Lung (tissue), 12 donors: ENCODE measurements around the gene NCOA1. TPM values are rescaled to one million over a fixed set of nuclear protein-coding genes. Genes with fewer than 3 reads are reported as not detected.

Experiments
- ATAC-seq: fragments of 200-7000 bp; cut with Tn5 transposase; one replicate; pipeline ENCODE4 v1.9.1; 2020; ENCODE audit warnings: moderate number of reproducible peaks; ENCODE audit not compliant: insufficient read depth, low FRiP score
- DNase-seq, 3 donors: peaks; one replicate each; pipeline ENCODE4 v3.0.0-alpha.2; 2013 to 2017
- H3K27ac ChIP-seq, 2 donors: one replicate each; pipeline ENCODE4 v1.5.1; 2013; ENCODE audit warnings: mild to moderate bottlenecking in 2 of 2, moderate library complexity in 2 of 2, control low read depth in 1 of 2, inconsistent platforms in 1 of 2, low read depth in 1 of 2, low read length in 1 of 2
- H3K27me3 ChIP-seq, 3 donors: one replicate each; pipeline ENCODE4 v1.5.1; 2013; ENCODE audit warnings: low read length in 2 of 3; ENCODE audit not compliant: control insufficient read depth in 3 of 3, insufficient read depth in 3 of 3
- H3K36me3 ChIP-seq, 4 donors: one replicate each; pipeline ENCODE4 v1.5.1; 2013; ENCODE audit warnings: low read length in 4 of 4, mild to moderate bottlenecking in 1 of 4, moderate library complexity in 1 of 4; ENCODE audit not compliant: control insufficient read depth in 4 of 4, insufficient read depth in 4 of 4
- H3K4me1 ChIP-seq, 5 donors: one replicate each; pipeline ENCODE4 v1.5.1; 2013; ENCODE audit warnings: low read length in 5 of 5, mild to moderate bottlenecking in 2 of 5, moderate library complexity in 1 of 5; ENCODE audit not compliant: control insufficient read depth in 5 of 5, insufficient read depth in 5 of 5
- H3K4me3 ChIP-seq: one replicate; pipeline ENCODE4 v1.5.1; 2013; ENCODE audit warnings: mild to moderate bottlenecking, control low read depth, moderate library complexity
- H3K9ac ChIP-seq, 2 donors: one replicate each; pipeline ENCODE4 v1.5.1; 2013; ENCODE audit warnings: low read length in 2 of 2, control low read depth in 1 of 2; ENCODE audit not compliant: insufficient read depth in 1 of 2
- H3K9me3 ChIP-seq, 4 donors: one replicate each; pipeline ENCODE4 v1.5.1; 2013; ENCODE audit warnings: low read length in 3 of 4, mild to moderate bottlenecking in 1 of 4, moderate library complexity in 1 of 4; ENCODE audit not compliant: control insufficient read depth in 4 of 4, insufficient read depth in 3 of 4
- WGBS, 2 donors: extraction: QIAGEN DNeasy Blood & Tissue Kit; methylation state at CpG; one replicate each; pipeline ENCODE4 v1.1.7; 2013; 5-methylcytosine and 5-hydroxymethylcytosine counted together
- polyA plus RNA-seq, 2 donors: library from polyadenylated mRNA; stranded (reverse); fragments of 200-250 nt; gene quantifications; one replicate each; pipeline ENCODE4 v1.2.1, GENCODE V29; 2013
- total RNA-seq, 2 donors: library from RNA; depleted of rRNA in 1 of 2; stranded (reverse); fragments of >200 nt in 1 of 2; gene quantifications; one replicate each; pipeline ENCODE4 v1.2.1, GENCODE V29; 2014 to 2021
- TF ChIP-seq, protein P1 (sequence below): IDR thresholded peaks from 2 replicates; pipeline ENCODE4 v1.5.1; 2012; ENCODE audit warnings: mild to moderate bottlenecking; ENCODE audit errors: control extremely low read depth, extremely low read depth
- donor health status: control.
- donor health status: control.
- donor health status: Bipolar disorder and iron deficiency.
- donor health status: healthy.
- donor health status: DM: yes; HTN: yes; CAD: no.

NCOA1 gene
- total and polyA plus RNA-seq, 4 donors, result 8.3 to 123 (median 27.3) TPM

DNA sequence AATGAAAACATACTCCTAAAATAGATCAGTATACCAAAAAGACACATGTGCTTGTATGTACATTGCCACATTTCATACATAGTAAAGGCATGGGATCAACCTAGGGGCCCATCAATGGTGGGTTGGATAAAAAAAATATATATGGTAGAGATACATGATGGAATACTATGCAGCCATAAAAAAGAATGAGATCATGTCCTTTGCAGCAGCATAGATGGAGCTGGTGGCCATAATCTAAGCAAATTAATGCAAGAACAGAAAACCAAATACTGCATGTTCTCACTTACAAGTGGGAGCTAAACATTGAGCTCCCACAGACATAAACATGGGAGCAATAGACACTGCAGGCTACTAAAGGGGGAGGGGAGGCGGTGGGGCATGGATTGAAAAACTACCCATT, 18.6 kb upstream of the NCOA1 start:
- Histone ChIP-seq H3K36me3 (no peaks in the 10 kb centered on the region), H3K4me3 (no peak overlapping the region), H3K27me3 (no peaks in the 10 kb centered on the region), H3K9ac (no peak overlapping the region), H3K9me3 (no peaks in the 10 kb centered on the region), H3K27ac (no peak overlapping the region), H3K4me1 (no peaks in the 10 kb centered on the region)
- 47 to 100% methylated on average over 1 of the region's 1 CpG for WGBS, 2 donors
- DNase-seq (no peak), ATAC-seq (no peak)
- TF ChIP-seq, protein P1, sequence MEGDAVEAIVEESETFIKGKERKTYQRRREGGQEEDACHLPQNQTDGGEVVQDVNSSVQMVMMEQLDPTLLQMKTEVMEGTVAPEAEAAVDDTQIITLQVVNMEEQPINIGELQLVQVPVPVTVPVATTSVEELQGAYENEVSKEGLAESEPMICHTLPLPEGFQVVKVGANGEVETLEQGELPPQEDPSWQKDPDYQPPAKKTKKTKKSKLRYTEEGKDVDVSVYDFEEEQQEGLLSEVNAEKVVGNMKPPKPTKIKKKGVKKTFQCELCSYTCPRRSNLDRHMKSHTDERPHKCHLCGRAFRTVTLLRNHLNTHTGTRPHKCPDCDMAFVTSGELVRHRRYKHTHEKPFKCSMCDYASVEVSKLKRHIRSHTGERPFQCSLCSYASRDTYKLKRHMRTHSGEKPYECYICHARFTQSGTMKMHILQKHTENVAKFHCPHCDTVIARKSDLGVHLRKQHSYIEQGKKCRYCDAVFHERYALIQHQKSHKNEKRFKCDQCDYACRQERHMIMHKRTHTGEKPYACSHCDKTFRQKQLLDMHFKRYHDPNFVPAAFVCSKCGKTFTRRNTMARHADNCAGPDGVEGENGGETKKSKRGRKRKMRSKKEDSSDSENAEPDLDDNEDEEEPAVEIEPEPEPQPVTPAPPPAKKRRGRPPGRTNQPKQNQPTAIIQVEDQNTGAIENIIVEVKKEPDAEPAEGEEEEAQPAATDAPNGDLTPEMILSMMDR, result no peak

DNA sequence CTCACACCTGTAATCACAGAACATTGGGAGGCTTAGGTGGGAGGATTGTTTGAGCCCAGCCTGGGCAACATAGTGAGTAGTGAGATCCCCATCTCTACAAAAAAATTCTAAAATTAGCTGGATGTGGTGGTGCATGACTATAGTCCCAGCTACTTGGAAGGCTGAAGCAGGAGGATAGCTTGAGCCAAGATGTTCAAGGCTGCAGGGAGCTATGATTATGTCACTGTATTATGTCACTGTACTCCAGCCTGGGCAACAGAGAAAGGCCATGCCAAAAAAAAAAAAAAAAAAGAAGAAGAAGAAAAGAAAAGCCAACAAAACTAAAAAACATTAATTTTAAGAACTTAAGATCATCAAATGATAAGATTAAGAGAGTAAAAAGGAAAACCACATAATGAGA, 17.4 kb upstream of the NCOA1 start:
- H3K9me3 ChIP-seq, result no peaks in the 10 kb centered on the region
- no peaks in the 10 kb centered on the region for H3K36me3 ChIP-seq
- no peak for DNase-seq
- ATAC-seq, result no peak
- no peak overlapping the region for H3K4me3 ChIP-seq
- TF ChIP-seq, protein P1, result no peak
- no peak overlapping the region for H3K27ac ChIP-seq
- H3K4me1 ChIP-seq, result no peaks in the 10 kb centered on the region
- no peaks in the 10 kb centered on the region for H3K27me3 ChIP-seq
- H3K9ac ChIP-seq, result no peak overlapping the region

DNA sequence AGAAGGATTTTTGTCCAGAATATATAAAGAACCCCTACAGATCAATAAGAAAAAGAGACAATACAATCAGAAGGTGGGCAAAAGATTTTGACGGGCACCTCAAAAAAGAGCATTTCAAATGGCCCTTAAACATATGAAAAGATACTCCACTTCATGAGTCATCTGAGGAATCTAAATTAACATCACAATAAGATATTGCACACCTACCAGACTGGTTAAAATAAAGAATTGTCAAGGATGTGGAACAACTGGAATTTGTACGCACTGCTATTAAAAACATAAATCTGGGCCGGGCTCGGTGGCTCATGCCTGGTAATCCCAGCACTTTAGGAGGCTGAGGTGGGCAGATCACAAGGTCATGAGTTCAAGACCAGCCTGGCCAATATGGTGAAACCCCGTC, 17.0 kb upstream of the NCOA1 start:
- DNase-seq (no peak), ATAC-seq (no peak)
- Histone ChIP-seq H3K9me3 (no peaks in the 10 kb centered on the region), H3K4me3 (no peak overlapping the region), H3K9ac (no peak overlapping the region), H3K36me3 (no peaks in the 10 kb centered on the region), H3K27ac (no peak overlapping the region), H3K27me3 (no peaks in the 10 kb centered on the region), H3K4me1 (no peaks in the 10 kb centered on the region)
- TF ChIP-seq, protein P1, result no peak
- 96 to 97% methylated on average over 5 of the region's 5 CpGs for WGBS, 2 donors

DNA sequence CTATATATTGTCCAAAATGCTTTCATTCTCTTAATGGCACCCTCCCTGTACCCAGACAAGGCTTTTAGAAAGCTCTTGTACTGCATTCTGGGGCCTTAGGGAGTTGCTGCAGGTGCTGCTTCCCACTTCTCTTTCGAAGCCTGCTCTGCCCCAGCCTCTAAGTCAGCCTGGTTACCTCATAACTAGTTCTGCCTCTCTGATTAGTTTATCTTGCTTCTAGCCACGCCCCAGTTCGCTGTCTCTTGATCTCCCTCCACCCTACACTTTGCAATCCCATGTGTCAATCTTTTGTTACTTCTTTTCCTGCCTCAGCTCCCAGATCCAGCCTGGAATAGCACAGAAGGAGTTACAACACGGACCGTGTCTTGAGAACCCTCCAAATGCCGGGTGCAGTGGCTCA, 13.8 kb upstream of the NCOA1 start:
- DNase-seq, result no peak
- H3K27me3 ChIP-seq, result no peaks in the 10 kb centered on the region
- H3K9me3 ChIP-seq, result no peaks in the 10 kb centered on the region
- TF ChIP-seq, protein P1, result no peak
- no peak overlapping the region for H3K27ac ChIP-seq
- H3K9ac ChIP-seq, result no peak overlapping the region
- WGBS, 2 donors, result 71 to 78% methylated on average over 6 of the region's 6 CpGs
- no peak for ATAC-seq
- peaks cover 0 to 4% (median 0%) of the 10 kb centered on the region in 5 donors for H3K4me1 ChIP-seq
- no peak overlapping the region for H3K4me3 ChIP-seq
- no peaks in the 10 kb centered on the region for H3K36me3 ChIP-seq
